Gastrocnemius medialis (tissue), 4 donors: Measurements from ENCODE around the gene GFRA1.

Experiments used
- POLR2A ChIP-seq, 2 donors: fragments of 450-650 bp; IDR thresholded peaks; one replicate each; pipeline ENCODE4 v1.6.1; 2017; ENCODE audit warnings: antibody characterized with exemption in 2 of 2, mild to moderate bottlenecking in 2 of 2, moderate library complexity in 2 of 2
- TF ChIP-seq, protein P1 (sequence below), 5 experiments: fragments of 450-650 bp in 3 of 5; fragments of 200-600 bp in 2 of 5; sonication (generic) in 2 of 5; IDR thresholded peaks in 4 of 5; conservative IDR thresholded peaks in 1 of 5; 1 replicate in 4 of 5; 2 replicates in 1 of 5; pipeline ENCODE4 v1.5.1; 2016 to 2019; ENCODE audit warnings: antibody characterized with exemption in 5 of 5, mild to moderate bottlenecking in 3 of 5, moderate library complexity in 3 of 5

DNA sequence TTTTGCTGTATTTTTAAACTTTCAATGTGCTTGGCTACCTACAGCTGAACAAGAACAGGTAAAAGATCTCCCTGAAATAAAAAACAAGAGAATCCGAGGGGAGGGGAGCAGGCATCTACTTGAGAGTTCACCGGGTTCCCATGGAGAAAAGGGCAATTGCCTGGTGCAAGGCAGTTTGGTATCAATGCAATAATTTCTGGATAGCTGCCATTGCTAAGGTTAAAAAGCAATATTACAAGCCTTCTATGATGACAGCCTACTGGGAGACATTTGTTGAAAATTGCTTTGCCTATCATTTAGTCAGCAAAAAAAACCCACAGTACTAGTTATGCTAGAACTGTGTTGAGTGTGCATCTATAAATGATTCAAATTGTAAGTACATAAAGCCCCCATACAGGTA lies 82.1 kb downstream of the GFRA1 start:
- TF ChIP-seq, protein P1, sequence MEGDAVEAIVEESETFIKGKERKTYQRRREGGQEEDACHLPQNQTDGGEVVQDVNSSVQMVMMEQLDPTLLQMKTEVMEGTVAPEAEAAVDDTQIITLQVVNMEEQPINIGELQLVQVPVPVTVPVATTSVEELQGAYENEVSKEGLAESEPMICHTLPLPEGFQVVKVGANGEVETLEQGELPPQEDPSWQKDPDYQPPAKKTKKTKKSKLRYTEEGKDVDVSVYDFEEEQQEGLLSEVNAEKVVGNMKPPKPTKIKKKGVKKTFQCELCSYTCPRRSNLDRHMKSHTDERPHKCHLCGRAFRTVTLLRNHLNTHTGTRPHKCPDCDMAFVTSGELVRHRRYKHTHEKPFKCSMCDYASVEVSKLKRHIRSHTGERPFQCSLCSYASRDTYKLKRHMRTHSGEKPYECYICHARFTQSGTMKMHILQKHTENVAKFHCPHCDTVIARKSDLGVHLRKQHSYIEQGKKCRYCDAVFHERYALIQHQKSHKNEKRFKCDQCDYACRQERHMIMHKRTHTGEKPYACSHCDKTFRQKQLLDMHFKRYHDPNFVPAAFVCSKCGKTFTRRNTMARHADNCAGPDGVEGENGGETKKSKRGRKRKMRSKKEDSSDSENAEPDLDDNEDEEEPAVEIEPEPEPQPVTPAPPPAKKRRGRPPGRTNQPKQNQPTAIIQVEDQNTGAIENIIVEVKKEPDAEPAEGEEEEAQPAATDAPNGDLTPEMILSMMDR (IDR thresholded peaks at IDR 0.05 in 4 of 5, conservative IDR thresholded peaks at IDR 0.05 in 1 of 5), result no peak
- no peak for TF ChIP-seq POLR2A (IDR thresholded peaks at IDR 0.05)
